ENCODE measurements around the gene XYLT2. TPM values are rescaled to one million over a fixed set of nuclear protein-coding genes. Genes with fewer than 3 reads are reported as not detected.
"Not testable (repeated sequence)": the region's sequence is repeated elsewhere in the genome, so short reads cannot be mapped to it uniquely, and the experiment has no call there.

XYLT2 gene
- total and polyA plus RNA-seq, 10 of the 15 experiments (the other 5 are each of a cell fraction or from before 2014, with no cell fraction given), result 0.82 to 20.6 (median 13.0) TPM

GRCh38 chr17:50397111-50397918, 51.4 kb downstream of the XYLT2 start, which contains the start of gene LRRC59 (continued):
- no peak for TF ChIP-seq USF2 (IDR thresholded peaks at IDR 0.05; ENCODE audit: borderline replicate concordance, low read depth, low read length)
- no peak for TF ChIP-seq RCOR1 (conservative IDR thresholded peaks at IDR 0.05; ENCODE audit: low read depth, low read length)
- peak; percentile 97 for TF ChIP-seq CREB1 (IDR thresholded peaks at IDR 0.05; ENCODE audit: low read depth)
- peak; percentile 78 for TF ChIP-seq ATF7 (IDR thresholded peaks at IDR 0.05; ENCODE audit: low read depth)
- TF ChIP-seq ASH2L (IDR thresholded peaks at IDR 0.05; ENCODE audit: borderline replicate concordance, low read depth), result no peak
- TF ChIP-seq KDM1A (IDR thresholded peaks at IDR 0.05; ENCODE audit: borderline replicate concordance), result no peak
- peak; percentile 44; the same call in 1 of the 2 replicates for TF ChIP-seq SMC3 (IDR thresholded peaks at IDR 0.05; ENCODE audit: borderline replicate concordance, low read length)

- Histone ChIP-seq H3K9me3 (replicated peaks; ENCODE audit: control insufficient read depth, insufficient read depth, low read length) (no peaks in the 10 kb centered on the region), H3K9ac (ENCODE audit: control insufficient read depth, insufficient read depth, low read length) (no peak overlapping the region; the same call in 1 of the 2 replicates), H2AFZ (ENCODE audit: control insufficient read depth, low read depth, low read length) (peak overlapping the region; percentile 84), H3K27ac (ENCODE audit: control insufficient read depth, insufficient read depth) (no peak overlapping the region), H3K36me3 (ENCODE audit: control insufficient read depth in 2 of 2, insufficient read depth in 2 of 2, low read length in 1 of 2) (peaks cover 6 to 9% of the 10 kb centered on the region in 2 experiments), H4K20me1 (ENCODE audit: control insufficient read depth, insufficient read depth) (no peaks in the 10 kb centered on the region), H3K27me3 (replicated peaks in 1 of 2; ENCODE audit: control insufficient read depth in 2 of 2, insufficient read depth in 2 of 2, low read length in 1 of 2) (no peaks in the 10 kb centered on the region), H3K79me2 (ENCODE audit: control insufficient read depth, insufficient read depth, low read length) (peaks cover 37% of the 10 kb centered on the region), H3K4me3 (no peak overlapping the region), H3K4me1 (ENCODE audit: control insufficient read depth, insufficient read depth, low read length) (peaks cover 3% of the 10 kb centered on the region; the same call in 1 of the 2 replicates), H3K4me2 (ENCODE audit: control insufficient read depth, insufficient read depth) (peak overlapping the region; percentile 75)
- FAIRE-seq (no peak), DNase-seq (ENCODE audit: low read depth, low spot score) (no peak), ATAC-seq (no peak)
- BruUV-seq (replicated peaks), result no TSS peak
- ChIA-PET RAD21 (ENCODE audit: unreplicated experiment) (interaction anchor here (0.7 to 4.2 kb wide), 12 partner anchors 14 to 233 kb away, joined by 3 to 32 read pairs (median 6); partner anchors contain the start of genes ACSF2, COL1A1 and RSAD1), CTCF (interaction anchor here (0.7 to 5.7 kb wide), 31 partner anchors 9 to 549 kb away, joined by 3 to 83 read pairs (median 6); partner anchors contain the start of genes ACSF2, COL1A1, EME1 and MRPL27), SMC1A (ENCODE audit: uncharacterized antibody, unreplicated experiment) (interaction anchor here (0.8 to 4.6 kb wide), 11 partner anchors 14 to 86 kb away, joined by 3 to 26 read pairs (median 3); partner anchors contain the start of genes ACSF2 and RSAD1), POLR2A (interaction anchor here (0.7 to 3.3 kb wide), 12 partner anchors 9 to 100 kb away, joined by 3 to 31 read pairs (median 6); partner anchors contain the start of genes ACSF2, EME1, MRPL27 and RSAD1)
- 12% methylated on average over 8 of the region's 9 CpGs for WGBS (ENCODE audit: insufficient coverage, insufficient replicate concordance, low lambda C conversion rate, missing lambda C conversion rate)
- TF ChIP-seq MTA2 (IDR thresholded peaks at IDR 0.05; ENCODE audit: low read depth), result 0 out of 2 replicates have a peak, but pooled peaks have one; percentile 2
- no peak for TF ChIP-seq ESRRA (IDR thresholded peaks at IDR 0.05; ENCODE audit: low read length)
- intact Hi-C loops (cut with micrococcal nuclease; ENCODE audit: unreplicated experiment), result loop anchor here (1.0 to 2.0 kb wide), 3 partner anchors 23 to 80 kb away; partner anchors contain the start of genes ACSF2 and RSAD1
- in situ Hi-C loops (cut with MboI), result no loop called here
Measured at GRCh38 chr17:50397919-50398285, 52.0 kb downstream of the XYLT2 start.

DNA sequence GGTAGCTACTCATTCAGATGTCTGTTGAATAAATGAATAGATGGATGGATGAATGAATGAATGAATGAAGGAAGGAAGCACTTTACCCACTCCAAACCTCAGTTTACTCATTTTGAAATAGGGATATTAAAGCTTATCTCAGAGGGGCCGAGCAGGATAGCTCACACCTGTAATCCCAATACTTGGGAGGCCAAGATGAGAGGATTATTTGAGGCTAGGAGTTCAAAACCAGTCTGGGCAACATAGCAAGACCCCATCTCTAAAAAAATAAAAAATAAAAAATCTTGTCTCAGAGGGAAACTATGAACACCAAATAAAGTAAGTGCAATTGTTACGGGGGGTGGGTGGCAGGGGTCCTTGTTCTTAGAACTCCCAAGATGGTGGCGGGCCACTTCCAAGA, 52.7 kb downstream of the XYLT2 start:
- H3K27ac ChIP-seq (ENCODE audit: control insufficient read depth, insufficient read depth); FAIRE-seq; BruUV-seq (replicated peaks); DNase-seq (ENCODE audit: low read depth, low spot score); H4K20me1 ChIP-seq (ENCODE audit: control insufficient read depth, insufficient read depth); ATAC-seq; H3K36me3 ChIP-seq (ENCODE audit: control insufficient read depth in 2 of 2, insufficient read depth in 2 of 2, low read length in 1 of 2); intact Hi-C loops (cut with micrococcal nuclease; ENCODE audit: unreplicated experiment); in situ Hi-C loops (cut with MboI); H2AFZ ChIP-seq (ENCODE audit: control insufficient read depth, low read depth, low read length); H3K4me3 ChIP-seq; H3K9ac ChIP-seq (ENCODE audit: control insufficient read depth, insufficient read depth, low read length); H3K27me3 ChIP-seq (replicated peaks in 1 of 2; ENCODE audit: control insufficient read depth in 2 of 2, insufficient read depth in 2 of 2, low read length in 1 of 2); H3K4me1 ChIP-seq (ENCODE audit: control insufficient read depth, insufficient read depth, low read length); H3K9me3 ChIP-seq (replicated peaks; ENCODE audit: control insufficient read depth, insufficient read depth, low read length); H3K4me2 ChIP-seq (ENCODE audit: control insufficient read depth, insufficient read depth): not testable (repeated sequence)
- peaks cover 37% of the 10 kb centered on the region for H3K79me2 ChIP-seq (ENCODE audit: control insufficient read depth, insufficient read depth, low read length)
- ChIA-PET SMC1A (ENCODE audit: uncharacterized antibody, unreplicated experiment) (interaction anchor here (0.8 to 4.6 kb wide), 6 partner anchors 13 to 80 kb away, joined by 3 to 26 read pairs (median 8); partner anchors contain the start of genes ACSF2 and RSAD1), POLR2A (interaction anchor here (1.4 to 3.3 kb wide), 2 partner anchors 8 to 28 kb away, joined by 5 to 17 read pairs; partner anchors contain the start of gene ACSF2), RAD21 (ENCODE audit: unreplicated experiment) (interaction anchor here (0.9 to 4.2 kb wide), 7 partner anchors 13 to 232 kb away, joined by 3 to 32 read pairs (median 14); partner anchors contain the start of genes ACSF2, COL1A1 and RSAD1), CTCF (interaction anchor here (0.8 to 5.7 kb wide), 10 partner anchors 9 to 220 kb away, joined by 3 to 83 read pairs (median 28); partner anchors contain the start of gene ACSF2)
- 64% methylated on average over 3 of the region's 3 CpGs for WGBS (ENCODE audit: insufficient coverage, insufficient replicate concordance, low lambda C conversion rate, missing lambda C conversion rate)

All from GM12878 (cell line).